ENCODE measurements around the gene THADA.
"Not testable (repeated sequence)": the region's sequence is repeated elsewhere in the genome, so short reads cannot be mapped to it uniquely, and the experiment has no call there.

The THADA gene

DNA sequence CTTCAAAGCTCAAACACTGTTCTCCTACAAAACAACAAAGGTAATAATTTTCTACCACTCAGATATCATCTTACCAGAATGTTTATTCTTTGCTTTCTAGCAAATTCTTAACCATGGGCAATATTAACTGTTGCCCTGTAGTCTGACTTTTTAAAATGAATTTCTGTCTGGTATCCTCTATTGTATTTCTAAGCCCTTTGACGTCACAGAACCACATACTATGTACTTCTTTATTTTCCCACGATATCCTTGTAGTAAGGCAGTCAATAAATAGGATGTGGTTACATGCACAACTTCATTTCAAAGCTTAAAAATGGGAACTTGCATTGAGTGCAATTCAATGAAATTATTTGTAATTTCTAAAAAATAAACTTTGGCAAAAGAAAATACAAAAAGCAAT is 58.7 kb downstream of the THADA start:
- no peak for DNase-seq

DNA sequence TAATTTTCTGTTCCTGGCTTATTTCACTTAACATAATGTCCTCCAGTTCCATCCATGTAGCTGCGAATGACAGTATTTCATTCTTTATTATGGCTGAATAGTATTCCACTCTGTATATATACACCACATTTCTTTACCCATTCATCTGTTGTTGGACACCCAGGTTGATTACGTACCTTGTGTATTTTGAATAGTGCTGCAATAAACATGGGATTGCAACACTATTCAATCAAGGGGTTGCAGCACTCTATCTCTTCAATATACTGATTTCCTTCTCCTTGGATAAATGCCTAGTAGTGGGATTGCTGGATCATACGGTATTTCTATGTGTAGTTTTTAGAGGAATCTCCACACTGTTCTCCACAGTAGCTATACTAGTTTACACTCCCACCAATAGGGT is 61.3 kb downstream of the THADA start:
- no peak for DNase-seq

DNA sequence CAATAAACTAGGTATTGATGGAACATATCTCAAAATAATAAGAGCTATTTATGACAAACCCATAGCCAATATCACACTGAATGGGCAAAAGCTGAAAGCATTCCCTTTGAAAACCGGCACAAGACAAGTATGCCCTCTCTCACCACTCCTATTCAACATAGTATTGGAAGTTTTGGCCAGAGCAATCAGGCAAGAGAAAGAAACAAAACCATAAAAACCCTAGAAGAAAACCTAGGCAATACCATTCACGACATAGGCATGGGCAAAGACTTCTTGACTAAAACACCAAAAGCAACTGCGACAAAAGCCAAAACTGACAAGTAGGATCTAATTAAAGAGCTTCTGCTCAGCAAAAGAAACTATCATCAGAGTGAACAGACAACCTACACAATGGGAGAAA is 63.3 kb downstream of the THADA start:
- not testable (repeated sequence) for DNase-seq

DNA sequence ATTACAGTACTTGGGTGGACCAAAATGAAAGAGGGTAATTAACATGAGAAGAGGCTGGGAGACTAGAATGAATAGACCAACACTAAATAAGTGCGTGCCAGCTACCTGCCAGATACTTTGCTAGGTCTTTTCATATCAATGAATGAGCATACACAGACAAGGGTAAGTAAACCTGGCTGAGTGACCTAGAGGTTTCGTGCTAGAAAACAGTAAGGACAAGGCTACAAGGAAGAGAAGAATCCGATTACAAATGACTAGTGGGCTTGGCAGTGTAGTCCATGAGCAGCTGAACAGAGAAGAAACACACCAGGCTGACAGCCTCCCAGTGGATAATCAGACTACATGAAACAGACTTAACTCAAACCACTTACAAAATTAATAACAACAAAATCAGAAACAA is 64.6 kb downstream of the THADA start:
- DNase-seq: no peak

DNA sequence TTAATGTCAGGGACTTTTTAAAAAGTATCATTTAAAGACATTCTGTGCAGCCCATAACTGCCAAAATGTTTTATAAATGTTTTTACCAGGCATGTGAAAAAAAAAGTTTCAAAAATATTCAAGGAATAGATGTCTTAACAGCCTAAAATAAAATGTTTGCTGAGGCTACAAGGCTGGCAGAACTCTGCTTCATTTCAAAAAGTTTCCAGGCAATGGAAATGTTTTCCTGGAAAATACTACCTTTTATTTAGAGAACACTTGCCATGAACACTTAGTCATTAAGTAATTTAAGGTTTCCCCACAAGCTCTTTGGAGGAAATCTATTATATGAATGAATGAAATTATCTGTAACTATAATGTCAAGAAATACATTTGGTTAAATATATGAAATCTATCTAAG is 68.8 kb downstream of the THADA start:
- DNase-seq: no peak

DNA sequence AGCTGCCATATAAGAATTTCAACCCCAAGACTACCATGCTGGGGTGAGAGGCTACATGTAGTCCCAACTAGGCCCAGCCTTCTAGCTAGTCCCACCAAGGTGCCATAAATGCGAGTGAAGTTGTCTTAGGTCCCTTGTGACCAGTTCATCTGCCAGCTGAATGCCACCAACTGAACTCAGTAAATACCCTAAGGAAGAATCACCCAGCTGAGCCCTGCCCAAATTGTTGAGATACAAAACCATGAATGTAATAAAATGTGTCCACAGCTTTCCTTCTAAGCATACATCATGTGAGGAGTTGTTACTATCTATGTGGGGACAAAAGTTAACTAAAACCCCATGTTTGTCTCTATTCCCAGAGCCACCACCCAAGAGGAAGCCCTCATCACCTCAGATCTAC is 70.3 kb downstream of the THADA start:
- no peak for DNase-seq

DNA sequence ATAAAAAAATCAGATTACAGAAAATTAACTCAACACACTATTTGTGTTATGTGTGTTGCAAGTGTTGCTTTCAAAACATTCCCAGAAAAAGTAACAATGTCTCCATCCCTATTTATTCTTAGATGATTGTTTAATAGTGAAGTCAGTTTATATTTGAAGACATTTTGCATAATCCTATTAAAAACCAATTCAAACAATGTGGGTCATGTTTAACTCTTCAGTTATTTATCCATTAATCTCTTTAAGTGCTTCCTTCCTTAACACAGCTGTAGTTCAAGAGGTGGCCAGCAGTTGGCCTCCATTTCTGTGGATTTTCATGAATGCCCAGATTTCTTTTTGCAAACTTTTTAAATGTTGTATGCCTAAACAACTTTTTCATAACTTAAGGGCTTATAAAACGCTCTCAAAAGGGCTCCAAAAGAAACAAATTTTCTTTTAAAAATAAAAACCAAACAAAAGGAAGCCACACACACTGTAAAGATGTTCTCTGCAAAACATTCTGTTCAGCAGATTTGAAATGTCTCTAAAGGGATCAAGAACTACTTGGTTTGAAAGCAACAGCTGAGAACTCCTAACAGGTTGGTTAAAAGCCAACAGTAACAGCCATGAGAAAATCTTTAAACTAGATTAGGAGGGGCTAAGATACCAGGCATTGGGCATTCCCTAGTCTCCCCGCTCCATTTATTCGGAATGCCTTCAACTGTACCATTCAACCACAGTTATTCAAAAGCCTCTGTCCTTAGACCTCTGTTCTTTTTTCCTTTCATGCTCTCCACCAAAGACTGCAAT is 71.5 kb downstream of the THADA start:
- DNase-seq: no peak

DNA sequence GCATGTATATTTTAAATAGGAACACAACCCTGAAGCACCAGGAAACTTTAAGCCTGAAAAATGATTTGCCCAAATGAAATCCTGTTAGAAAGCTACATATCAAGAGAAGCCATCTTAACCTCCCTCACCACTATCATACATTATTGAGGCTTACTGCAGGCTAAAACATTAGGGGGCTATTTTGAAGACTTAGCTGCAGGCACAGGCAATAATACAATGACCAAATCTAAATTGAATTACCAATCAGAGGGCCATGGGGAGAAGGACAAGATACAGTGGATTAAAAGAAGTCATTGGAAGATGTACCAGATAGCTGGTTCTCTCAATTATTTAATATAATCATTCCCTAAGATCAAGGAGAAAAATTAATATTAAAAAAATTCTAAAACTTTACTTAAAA is 73.7 kb downstream of the THADA start:
- no peak for DNase-seq

DNA sequence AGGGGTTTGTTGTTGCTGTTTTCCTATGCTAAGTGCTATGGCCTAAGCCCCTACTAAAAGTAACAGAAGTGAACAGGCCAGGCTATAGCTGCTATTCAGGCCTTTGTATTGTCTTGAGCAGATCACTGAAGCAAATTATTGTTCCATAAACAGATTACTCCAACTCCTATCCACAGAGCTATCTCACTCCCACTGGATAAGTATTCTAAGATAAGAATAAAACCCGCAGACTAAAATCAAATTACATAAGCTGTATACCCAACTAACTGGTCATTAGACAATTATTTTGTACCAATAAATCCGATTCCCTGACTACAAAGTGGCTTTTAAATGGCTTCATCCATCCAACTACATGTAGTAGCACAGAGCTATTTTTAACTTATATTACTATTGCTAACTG is 74.3 kb downstream of the THADA start:
- no peak for DNase-seq

DNA sequence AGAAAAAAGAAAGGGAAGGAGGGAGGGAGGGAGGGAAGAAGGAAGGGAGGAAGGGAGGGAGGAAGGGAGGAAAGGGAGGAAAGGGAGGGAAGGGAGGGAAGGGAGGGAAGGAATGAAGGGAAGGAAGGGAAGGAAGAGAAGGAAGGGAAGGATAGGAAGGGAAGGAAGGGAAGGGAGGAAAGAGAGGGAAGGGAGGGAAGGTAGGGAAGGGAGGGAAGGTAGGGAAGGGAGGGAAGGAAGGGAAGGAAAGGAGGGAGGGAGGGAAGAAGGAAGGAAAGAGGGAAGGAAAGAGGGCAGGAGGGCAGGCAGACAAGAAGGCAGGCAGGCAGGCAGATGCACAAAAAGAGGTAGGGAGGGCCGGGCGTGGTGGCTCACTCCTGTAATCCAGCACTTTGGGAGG is 74.9 kb downstream of the THADA start:
- no peak for DNase-seq

DNA sequence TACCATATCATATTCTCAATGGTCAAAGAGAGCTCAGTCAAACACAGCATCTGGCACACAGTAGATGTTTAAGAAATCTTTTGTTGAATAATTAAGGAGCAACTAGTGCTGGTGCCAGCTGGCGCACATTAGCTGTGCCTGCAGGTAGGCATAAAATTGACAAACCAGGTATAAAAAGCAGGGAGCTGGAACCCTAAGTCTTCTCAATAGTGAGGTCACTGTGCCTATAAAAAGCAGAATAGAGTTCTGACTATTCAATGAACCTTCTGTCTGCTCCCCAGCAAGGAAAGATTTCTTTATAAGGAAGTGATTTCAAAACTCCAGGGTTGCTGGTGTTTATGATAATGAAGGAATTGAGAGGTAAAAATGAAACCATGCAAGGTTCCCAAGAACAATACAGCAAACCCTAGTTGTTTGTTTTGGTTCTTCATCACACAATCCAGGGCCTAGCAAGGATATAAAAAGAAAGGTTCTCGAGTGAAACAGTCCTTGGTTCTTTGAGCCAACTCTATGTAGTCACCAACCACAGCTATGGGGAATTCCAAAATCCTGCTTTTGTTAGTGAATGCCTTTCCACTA is 76.1 kb downstream of the THADA start:
- no peak for DNase-seq

DNA sequence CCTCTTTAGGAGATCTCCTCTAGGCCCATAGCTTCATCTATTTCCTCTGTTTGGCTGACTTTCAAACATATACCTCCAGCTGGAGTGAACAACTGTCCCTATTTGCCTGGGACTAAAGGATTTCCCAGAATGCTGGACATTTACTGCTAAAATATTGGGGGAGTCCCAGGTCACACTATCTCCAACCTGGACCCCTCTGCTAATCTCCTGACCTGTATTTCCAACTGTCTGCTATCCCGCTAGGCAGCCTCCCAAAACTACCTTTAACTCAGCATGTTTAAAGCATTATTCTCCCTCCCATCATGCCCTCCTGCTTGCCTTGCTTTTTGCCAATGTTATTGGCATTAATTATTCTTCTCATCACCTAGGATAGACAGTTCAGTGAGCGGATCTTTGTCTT is 77.1 kb downstream of the THADA start:
- no peak for DNase-seq

DNA sequence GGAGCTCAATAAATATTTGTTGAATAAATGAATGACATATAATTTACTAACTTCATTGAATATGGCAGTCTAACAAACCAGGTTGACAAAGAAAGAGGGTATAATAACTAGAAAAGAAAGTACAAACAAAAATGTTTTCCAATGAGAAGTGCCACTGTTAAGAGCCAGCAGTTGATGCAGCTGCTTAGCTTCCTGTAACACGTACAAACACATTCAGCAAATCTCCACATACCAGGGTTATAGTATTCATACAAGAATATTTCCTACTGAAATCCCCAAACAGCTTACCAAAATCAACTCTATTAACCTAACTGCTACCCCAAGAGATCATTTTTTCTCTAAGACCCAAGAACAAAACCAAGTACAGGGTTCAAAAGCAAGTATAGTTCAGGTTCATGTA is 77.7 kb downstream of the THADA start:
- no peak for DNase-seq

DNA sequence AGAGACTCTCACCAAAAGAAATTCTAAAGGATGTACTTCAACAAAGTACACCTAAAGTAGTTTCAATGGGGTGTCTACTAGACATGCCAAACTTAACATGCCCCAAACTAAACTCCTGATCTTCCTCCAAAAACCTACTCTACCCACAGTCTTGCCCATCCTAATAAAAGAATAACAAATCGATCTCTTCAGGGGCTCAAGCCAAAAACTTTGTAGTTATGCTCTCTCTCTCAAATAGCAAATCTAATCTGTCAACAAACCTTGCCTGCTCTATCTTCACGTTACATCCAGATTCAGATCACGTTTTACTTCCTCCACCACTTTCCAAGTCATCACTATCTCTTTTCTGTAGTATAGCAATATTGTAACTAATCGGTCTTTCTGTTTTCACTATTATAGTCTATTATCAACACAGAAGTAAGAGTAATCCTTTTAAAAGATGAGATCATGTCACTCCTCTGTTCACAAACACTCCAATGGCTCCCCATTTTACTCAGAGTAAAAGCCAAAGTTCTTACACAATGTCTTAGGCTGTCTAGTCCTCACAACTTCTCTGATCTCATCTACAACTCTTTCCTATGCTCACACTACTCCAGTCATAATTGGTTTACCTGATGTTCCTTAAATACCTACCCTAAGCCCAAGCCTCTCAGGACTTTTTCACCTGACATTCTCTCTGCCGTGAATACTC is 79.9 kb downstream of the THADA start:
- no peak for DNase-seq

DNA sequence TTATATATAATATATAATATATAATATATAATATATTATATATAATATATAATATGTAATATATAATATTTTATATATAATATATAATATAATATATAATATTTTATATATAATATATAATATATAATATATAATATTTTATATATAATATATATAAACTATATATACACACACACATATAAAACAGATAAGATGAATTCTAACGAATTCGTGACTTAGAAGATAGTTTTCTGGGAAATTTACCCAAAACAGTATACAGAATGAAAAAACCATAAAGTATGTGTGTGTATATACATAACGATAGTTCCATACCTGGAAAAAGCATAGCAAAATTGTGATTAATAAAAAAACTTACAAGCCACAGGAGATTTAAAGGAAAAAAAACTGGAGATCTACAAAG is 80.6 kb downstream of the THADA start:
- DNase-seq: no peak

DNA sequence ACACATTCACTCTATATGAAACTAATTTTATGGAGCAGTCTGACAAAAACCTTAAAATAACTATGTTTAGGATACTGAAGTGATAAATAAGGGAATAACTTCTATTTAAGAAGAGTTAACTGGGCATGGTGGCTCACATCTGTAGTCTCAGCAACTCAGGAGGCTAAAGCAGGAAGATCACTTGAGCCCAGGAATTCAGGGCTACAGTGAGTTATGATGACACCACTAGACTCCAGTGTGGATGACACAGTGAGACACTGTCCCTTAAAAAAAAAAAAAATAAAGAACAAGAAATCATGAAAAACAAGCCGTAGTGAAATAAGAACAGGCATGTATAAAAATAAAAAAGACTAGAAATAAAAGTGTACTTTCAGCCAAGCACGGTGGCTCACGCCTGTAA is 82.0 kb downstream of the THADA start:
- no peak for DNase-seq

DNA sequence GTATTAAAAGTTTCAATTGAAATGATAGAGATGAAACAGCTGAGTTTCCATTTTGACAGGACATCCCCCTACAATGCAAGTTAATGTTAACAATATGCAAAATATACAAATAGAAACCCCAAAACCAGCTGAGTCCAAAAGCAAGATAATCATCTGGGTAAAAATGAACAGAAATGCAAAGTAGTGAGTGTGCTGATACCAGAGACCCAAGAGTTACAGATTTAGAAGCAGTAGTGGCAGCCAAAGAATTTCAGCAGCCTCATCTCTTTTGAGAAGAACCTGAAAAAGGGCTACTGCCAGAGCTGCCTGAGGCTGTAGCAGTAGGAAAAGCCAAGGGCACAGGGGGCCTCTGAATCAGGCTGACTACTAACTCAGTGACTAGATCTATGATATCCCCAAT is 82.6 kb downstream of the THADA start:
- DNase-seq: no peak

DNA sequence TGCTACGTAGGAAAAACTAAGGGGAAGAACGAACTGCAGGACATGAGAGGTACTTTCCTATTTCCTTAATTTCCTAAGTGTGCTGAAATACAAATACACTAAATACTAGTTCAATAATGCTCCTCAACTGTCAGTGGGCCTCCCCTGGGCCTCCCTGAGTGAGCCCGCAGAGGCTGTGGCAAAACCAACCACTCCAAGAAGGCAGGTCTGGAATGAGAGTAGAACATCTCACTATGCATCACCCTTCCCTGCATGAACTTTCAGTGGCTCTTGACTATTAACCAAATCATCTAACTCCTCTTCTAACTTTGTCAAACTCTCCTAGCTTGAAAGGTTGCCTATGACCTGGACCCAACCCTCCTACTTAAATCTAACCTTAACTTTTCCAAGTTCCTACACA is 84.6 kb downstream of the THADA start:
- no peak for DNase-seq

DNA sequence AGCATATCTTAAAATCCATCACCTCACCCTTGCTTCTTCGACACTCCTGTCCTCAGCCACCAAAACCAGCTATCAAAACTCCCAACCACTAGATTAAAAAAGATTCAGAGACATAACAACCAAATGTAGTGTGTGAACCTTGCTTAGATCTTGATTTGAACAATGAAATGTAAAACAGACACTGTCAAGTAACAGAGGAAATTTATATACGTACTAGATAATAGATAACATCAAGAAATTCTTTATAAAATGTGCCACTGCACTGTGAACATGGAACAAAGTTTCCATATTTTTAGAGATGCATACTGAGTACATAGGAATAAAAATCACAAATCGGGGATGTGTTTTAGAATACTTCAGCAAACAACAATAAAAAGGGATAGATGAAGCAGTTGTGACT is 86.0 kb downstream of the THADA start:
- DNase-seq: no peak

DNA sequence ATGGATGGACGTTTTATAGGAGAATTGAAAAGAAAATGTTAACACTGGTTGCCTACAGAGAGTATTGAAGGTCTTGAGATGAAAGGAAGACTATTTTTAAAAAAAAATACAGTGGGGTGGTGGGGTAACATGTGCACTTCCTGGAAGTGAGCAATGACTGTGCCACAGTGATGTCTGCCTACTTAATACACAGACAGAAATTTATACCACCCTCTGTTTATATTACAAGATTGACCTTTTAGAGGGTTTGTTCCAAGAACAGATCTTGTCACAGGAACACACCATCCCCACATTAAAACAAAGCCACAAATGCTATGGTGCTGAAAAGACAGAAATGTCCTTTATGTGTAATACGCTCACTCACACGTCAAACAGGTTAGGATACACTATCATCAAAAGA is 87.6 kb downstream of the THADA start:
- DNase-seq: no peak

DNA sequence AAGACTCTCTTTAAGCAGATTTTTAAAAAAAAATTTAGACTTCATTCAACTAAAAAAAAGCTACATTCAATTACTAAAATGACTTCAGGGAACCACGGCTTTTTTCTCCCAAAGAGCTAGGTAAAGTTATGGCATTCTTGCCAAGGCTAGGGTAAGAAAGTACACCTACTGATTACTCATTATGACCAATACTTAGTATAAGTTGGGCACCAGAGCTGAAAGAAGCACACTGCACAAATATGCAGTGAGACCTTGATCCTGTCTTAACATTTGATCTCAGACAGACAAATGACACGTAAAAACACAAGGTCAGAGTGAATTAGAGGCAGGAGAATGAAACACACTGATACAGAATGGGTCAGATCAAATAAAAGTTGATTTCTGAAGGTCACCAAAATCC is 88.7 kb downstream of the THADA start:
- DNase-seq: no peak

DNA sequence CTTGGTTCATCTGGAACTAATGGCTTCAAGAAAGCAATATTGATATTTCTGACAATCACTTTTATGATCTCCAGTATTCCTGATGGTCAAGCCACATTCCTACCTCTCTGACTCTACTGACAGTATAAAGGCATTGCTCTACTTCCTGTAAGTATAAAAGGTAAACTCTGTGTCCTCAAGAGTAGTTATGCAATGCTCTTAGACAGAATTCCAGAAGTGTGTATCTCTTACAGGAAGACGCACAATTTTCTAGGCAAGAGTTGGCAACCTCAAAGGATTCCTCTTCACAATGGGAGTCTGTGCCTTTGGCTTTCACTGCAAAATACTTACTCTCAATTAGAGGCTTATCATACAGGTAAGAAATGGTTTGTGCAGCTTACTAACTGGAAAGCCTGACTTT is 100.1 kb downstream of the THADA start:
- no peak for DNase-seq

DNA sequence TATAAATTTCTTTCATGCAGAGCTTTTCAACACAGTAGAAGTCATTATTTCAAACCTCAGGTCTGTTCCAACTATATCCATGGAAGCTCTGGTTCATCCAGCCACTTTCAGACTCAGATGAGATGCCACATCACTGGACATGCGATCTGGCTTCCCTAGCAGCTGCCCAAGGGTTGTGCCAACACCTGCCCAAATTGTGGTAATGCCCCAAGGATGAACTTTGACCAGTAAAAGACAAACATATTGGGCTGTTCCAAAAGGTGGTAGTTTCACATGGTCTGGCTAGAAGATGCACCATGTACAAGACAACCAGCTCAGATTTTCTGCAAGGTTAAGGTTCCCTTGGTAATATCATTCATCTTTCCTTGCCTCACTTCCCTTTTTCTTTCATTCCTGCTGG is 101.9 kb downstream of the THADA start:
- no peak for DNase-seq

DNA sequence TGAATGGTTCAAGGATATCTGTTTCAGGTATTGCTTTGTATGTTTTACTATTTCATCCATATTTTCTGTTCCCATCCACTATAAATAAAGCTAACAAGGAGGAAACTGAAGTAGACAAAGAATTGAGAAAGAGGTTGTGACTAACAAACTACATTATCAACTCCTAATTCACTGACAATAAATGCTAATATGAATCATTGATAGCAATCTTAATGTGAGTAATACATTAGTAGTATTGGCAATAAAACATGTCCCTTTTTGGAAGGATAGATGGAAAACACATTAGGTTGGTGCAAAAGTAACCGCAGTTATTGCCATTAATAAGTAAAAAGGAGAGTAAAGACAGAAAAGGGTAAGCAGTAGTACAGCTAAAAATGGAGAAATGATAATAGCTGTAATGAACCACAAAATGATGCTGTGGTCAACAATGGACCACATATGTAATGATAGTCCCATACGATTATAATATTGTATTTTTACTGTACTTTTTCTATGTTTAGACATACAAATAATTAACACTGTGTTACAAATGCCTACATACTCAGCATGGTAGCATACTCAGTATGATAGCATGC is 104.7 kb downstream of the THADA start:
- DNase-seq: no peak
